Measurements from ENCODE around the gene KREMEN1. TPM values are rescaled to one million over a fixed set of nuclear protein-coding genes. Genes with fewer than 3 reads are reported as not detected.
"Not testable (repeated sequence)": the region's sequence is repeated elsewhere in the genome, so short reads cannot be mapped to it uniquely, and the experiment has no call there.

The KREMEN1 gene
- total RNA-seq, 1 donor from 2014 or later: 102 TPM

GRCh38 chr22:29113319-29113718, 40.5 kb downstream of the KREMEN1 start:
- Histone ChIP-seq H3K36me3 (no peaks in the 10 kb centered on the region), H3K27me3 (ENCODE audit: low read depth) (no peaks in the 10 kb centered on the region), H3K27ac (replicated peaks) (no peak overlapping the region), H3K4me3 (no peak overlapping the region), H3K4me1 (peaks cover 33% of the 10 kb centered on the region), H3K9me3 (replicated peaks) (no peaks in the 10 kb centered on the region)
- intact Hi-C loops (cut with micrococcal nuclease): no loop called here
- no peak for DNase-seq
- no peak for TF ChIP-seq CTCF (IDR thresholded peaks at IDR 0.05; ENCODE audit: borderline replicate concordance)

GRCh38 chr22:29114392-29114791, 41.6 kb downstream of the KREMEN1 start:
- Histone ChIP-seq H3K27ac (replicated peaks) (no peak overlapping the region), H3K27me3 (ENCODE audit: low read depth) (no peaks in the 10 kb centered on the region), H3K4me3 (no peak overlapping the region), H3K36me3 (no peaks in the 10 kb centered on the region), H3K4me1 (peaks cover 31% of the 10 kb centered on the region), H3K9me3 (replicated peaks) (no peaks in the 10 kb centered on the region)
- no peak for TF ChIP-seq CTCF (IDR thresholded peaks at IDR 0.05; ENCODE audit: borderline replicate concordance)
- DNase-seq: no peak
- intact Hi-C loops (cut with micrococcal nuclease): no loop called here

DNA sequence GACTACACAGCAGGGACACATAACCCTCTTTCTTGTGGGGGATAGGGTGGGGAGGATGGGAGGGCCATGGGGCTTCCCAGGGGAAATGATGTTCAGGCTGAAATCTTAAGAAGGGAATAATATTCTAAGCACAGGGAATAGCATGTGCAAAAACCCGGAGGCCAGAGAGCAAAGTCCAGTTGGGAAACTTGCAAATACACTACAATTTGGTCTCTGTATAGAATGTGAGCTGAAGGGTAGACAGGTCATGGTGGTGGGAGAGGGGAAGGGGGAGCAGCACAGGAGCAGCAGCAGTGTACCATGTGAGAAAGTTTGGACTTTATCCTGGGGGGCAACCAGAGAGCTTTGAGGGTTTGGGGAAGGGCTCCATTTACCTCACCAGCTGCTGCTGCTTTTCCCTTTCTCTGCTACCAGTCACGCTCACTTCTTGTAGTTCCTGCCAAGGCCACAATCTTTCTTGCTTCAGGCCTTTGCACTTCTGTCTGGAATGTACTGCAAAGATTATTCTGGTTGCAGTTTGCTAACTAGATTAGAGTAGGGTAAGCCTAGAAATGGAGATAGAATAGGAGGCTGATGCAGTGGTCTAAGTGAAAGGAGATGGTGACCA, 43.0 kb downstream of the KREMEN1 start:
- Histone ChIP-seq H3K27me3 (ENCODE audit: low read depth) (no peaks in the 10 kb centered on the region), H3K4me3 (no peak overlapping the region), H3K9me3 (replicated peaks) (peaks cover 3% of the 10 kb centered on the region), H3K27ac (replicated peaks) (peak overlapping the region; percentile 53), H3K4me1 (peaks cover 21% of the 10 kb centered on the region), H3K36me3 (no peaks in the 10 kb centered on the region)
- TF ChIP-seq CTCF (IDR thresholded peaks at IDR 0.05; ENCODE audit: borderline replicate concordance): no peak
- no peak for DNase-seq
- intact Hi-C loops (cut with micrococcal nuclease): no loop called here

GRCh38 chr22:29116397-29117123, 43.7 kb downstream of the KREMEN1 start:
- peaks cover 6% of the 10 kb centered on the region for H3K36me3 ChIP-seq
- H3K9me3 ChIP-seq (replicated peaks): peaks cover 3% of the 10 kb centered on the region
- no peaks in the 10 kb centered on the region for H3K27me3 ChIP-seq (ENCODE audit: low read depth)
- intact Hi-C loops (cut with micrococcal nuclease): no loop called here
- H3K27ac ChIP-seq (replicated peaks): peak overlapping the region; percentile 53
- H3K4me1 ChIP-seq: peaks cover 21% of the 10 kb centered on the region
- DNase-seq: no peak
- TF ChIP-seq CTCF (IDR thresholded peaks at IDR 0.05; ENCODE audit: borderline replicate concordance): no peak
- no peak overlapping the region for H3K4me3 ChIP-seq

GRCh38 chr22:29117799-29118477, 45.1 kb downstream of the KREMEN1 start:
- Histone ChIP-seq H3K4me1 (peaks cover 21% of the 10 kb centered on the region), H3K36me3 (peaks cover 13% of the 10 kb centered on the region), H3K27ac (replicated peaks) (no peak overlapping the region), H3K9me3 (replicated peaks) (peaks cover 3% of the 10 kb centered on the region), H3K27me3 (ENCODE audit: low read depth) (no peaks in the 10 kb centered on the region), H3K4me3 (no peak overlapping the region)
- intact Hi-C loops (cut with micrococcal nuclease): no loop called here
- DNase-seq: no peak
- no peak for TF ChIP-seq CTCF (IDR thresholded peaks at IDR 0.05; ENCODE audit: borderline replicate concordance)

DNA sequence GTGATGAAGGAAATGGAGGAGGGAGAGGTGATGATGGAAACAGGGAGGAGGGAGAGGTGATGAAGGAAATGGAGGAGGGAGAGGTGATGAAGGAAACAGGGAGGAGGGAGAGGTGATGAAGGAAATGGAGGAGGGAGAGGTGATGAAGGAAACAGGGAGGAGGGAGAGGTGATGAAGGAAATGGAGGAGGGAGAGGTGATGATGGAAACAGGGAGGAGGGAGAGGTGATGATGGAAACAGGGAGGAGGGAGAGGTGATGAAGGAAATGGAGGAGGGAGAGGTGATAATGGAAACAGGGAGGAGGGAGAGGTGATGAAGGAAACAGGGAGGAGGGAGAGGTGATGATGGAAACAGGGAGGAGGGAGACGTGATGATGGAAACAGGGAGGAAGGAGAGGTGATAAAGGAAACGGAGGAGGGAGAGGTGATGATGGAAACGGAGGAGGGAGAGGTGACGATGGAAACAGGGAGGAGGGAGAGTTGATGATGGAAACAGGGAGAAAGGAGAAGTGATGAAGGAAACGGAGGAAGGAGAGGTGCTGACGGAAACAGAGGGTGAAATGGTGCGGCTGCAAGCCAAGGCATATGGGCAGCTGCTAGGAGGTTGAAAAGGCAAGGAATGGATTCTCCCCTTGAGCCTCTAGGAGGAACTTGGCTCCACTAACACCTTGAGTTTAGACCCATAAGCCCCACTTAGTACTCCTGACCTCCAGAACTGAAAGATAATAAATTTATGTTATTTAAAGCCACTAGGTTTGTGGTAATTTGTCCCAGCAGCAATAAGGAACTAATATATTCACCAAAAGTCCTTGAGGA, 47.5 kb downstream of the KREMEN1 start:
- Histone ChIP-seq H3K36me3 (peaks cover 34% of the 10 kb centered on the region), H3K4me1 (peaks cover 14% of the 10 kb centered on the region)
- H3K9me3 ChIP-seq (replicated peaks); intact Hi-C loops (cut with micrococcal nuclease); H3K27me3 ChIP-seq (ENCODE audit: low read depth); H3K4me3 ChIP-seq; H3K27ac ChIP-seq (replicated peaks); DNase-seq: not testable (repeated sequence)
